ENCODE measurements around the gene AUH. TPM values are rescaled to one million over a fixed set of nuclear protein-coding genes. Genes with fewer than 3 reads are reported as not detected.
A peak's percentile ranks its signal among the peaks of the same experiment; 100 is the strongest.

The AUH gene
- polyA plus RNA-seq, 3 donors = 4.0 to 9.9 (median 8.4) TPM

GRCh38 chr9:91206806-91207205 lies 154.9 kb downstream of the AUH start:
- DNase-seq = no peak
- H3K27me3 Mint-ChIP-seq (ENCODE audit: low read depth in 3 of 3) = no peaks in the 10 kb centered on the region
- no peak for TF ChIP-seq CTCF (IDR thresholded peaks at IDR 0.05)
- Histone ChIP-seq H2AFZ (ENCODE audit: insufficient read depth, low read depth, low read length, poor library complexity, severe bottlenecking) (no peak overlapping the region), H3K9ac (ENCODE audit: insufficient read depth, low read length, poor library complexity, severe bottlenecking) (no peak overlapping the region), H3K36me3 (replicated peaks in 1 of 2; ENCODE audit: control insufficient read depth in 1 of 2, insufficient read depth in 2 of 2, low read length in 2 of 2) (no peaks in the 10 kb centered on the region), H3K27ac (ENCODE audit: low read depth in 1 of 2, low read length in 2 of 2) (peak overlapping the region in 1 of 2 donors; percentile 88), H3K4me1 (ENCODE audit: control insufficient read depth in 1 of 2, insufficient read depth in 2 of 2, low read length in 2 of 2) (peaks cover 30 to 34% of the 10 kb centered on the region in 2 donors), H3K9me3 (replicated peaks in 1 of 2; ENCODE audit: control insufficient read depth in 1 of 2, insufficient read depth in 1 of 2, low read length in 2 of 2) (peaks cover 0 to 4% of the 10 kb centered on the region in 2 donors), H3K79me2 (ENCODE audit: insufficient read depth, low read length) (no peaks in the 10 kb centered on the region), H3K4me3 (replicated peaks in 1 of 3; ENCODE audit: low read depth in 2 of 3, low read length in 3 of 3) (no peak overlapping the region), H3K27me3 (ENCODE audit: control insufficient read depth in 2 of 2, insufficient read depth in 2 of 2, low read length in 2 of 2) (no peaks in the 10 kb centered on the region), H3K4me2 (replicated peaks; ENCODE audit: extremely low read depth, low read length, poor library complexity, severe bottlenecking) (no peak overlapping the region), H4K20me1 (ENCODE audit: insufficient read depth, low read length) (no peaks in the 10 kb centered on the region)
- peak overlapping the region; percentile 93 to 98 (median 96) for H3K27ac Mint-ChIP-seq
- intact Hi-C loops (cut with micrococcal nuclease) = loop anchor here in 1 of 2 donors (5.0 kb wide), 1 partner anchor 95 kb away; no protein-coding TSS in a partner anchor
- peaks cover 0 to 8% (median 0%) of the 10 kb centered on the region in 7 donors for H3K9me3 Mint-ChIP-seq
- no CpG with 5 or more reads among the region's 1 CpG for WGBS (ENCODE audit: insufficient coverage)
- no peak overlapping the region for H3K4me3 Mint-ChIP-seq
- peaks cover 0 to 1% of the 10 kb centered on the region in 2 donors for H3K36me3 Mint-ChIP-seq
- H3K4me1 Mint-ChIP-seq = peaks cover 36% of the 10 kb centered on the region

DNA sequence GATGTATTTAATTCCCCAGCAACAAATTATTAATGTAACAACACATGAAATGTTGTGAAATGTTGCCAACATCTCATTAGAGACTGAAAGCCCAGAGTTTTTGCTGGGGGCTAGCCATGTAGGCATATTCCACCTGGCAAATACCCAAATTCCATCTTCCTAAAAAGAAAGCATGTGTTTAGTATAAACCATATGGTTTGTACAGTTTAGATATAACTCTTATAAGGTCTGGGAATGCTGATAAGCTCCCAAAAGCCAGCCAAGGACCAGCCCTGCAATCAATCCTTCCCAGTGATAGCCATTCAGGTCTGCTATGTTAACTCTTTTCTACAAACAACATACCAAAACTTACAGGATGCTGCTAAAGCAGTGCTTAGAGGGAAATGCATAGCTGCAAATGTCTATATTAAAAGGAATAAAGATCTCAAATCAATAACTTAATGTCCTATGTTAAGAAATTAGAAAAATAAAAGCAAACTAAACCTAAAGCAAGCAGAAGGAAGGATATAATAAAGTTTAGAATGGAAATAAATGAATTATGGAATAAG lies 158.9 kb downstream of the AUH start:
- Mint-ChIP-seq H3K9me3 (peaks cover 0 to 5% (median 2%) of the 10 kb centered on the region in 7 donors), H3K4me3 (no peak overlapping the region), H3K4me1 (peaks cover 46% of the 10 kb centered on the region), H3K36me3 (peaks cover 1 to 5% of the 10 kb centered on the region in 2 donors), H3K27ac (no peak overlapping the region), H3K27me3 (ENCODE audit: low read depth in 3 of 3) (no peaks in the 10 kb centered on the region)
- Histone ChIP-seq H3K4me1 (ENCODE audit: control insufficient read depth in 1 of 2, insufficient read depth in 2 of 2, low read length in 2 of 2) (peaks cover 38 to 42% of the 10 kb centered on the region in 2 donors), H2AFZ (ENCODE audit: insufficient read depth, low read depth, low read length, poor library complexity, severe bottlenecking) (no peak overlapping the region), H3K27me3 (ENCODE audit: control insufficient read depth in 2 of 2, insufficient read depth in 2 of 2, low read length in 2 of 2) (no peaks in the 10 kb centered on the region), H3K27ac (ENCODE audit: low read depth in 1 of 2, low read length in 2 of 2) (no peak overlapping the region), H3K4me3 (replicated peaks in 1 of 3; ENCODE audit: low read depth in 2 of 3, low read length in 3 of 3) (no peak overlapping the region), H3K36me3 (replicated peaks in 1 of 2; ENCODE audit: control insufficient read depth in 1 of 2, insufficient read depth in 2 of 2, low read length in 2 of 2) (no peaks in the 10 kb centered on the region), H3K79me2 (ENCODE audit: insufficient read depth, low read length) (no peaks in the 10 kb centered on the region), H3K9ac (ENCODE audit: insufficient read depth, low read length, poor library complexity, severe bottlenecking) (no peak overlapping the region), H3K4me2 (replicated peaks; ENCODE audit: extremely low read depth, low read length, poor library complexity, severe bottlenecking) (no peak overlapping the region), H3K9me3 (replicated peaks in 1 of 2; ENCODE audit: control insufficient read depth in 1 of 2, insufficient read depth in 1 of 2, low read length in 2 of 2) (peaks cover 0 to 4% of the 10 kb centered on the region in 2 donors), H4K20me1 (ENCODE audit: insufficient read depth, low read length) (no peaks in the 10 kb centered on the region)
- intact Hi-C loops (cut with micrococcal nuclease) = no loop called here
- DNase-seq = no peak
- TF ChIP-seq CTCF (IDR thresholded peaks at IDR 0.05) = no peak
